KMS-11 (cell line): ENCODE results near the gene TNFSF15.

Experiments used
- H2AFZ ChIP-seq: fragments of 200-600 bp; sonication (generic); 2 replicates; pipeline ENCODE4 v1.6.1; 2016; ENCODE audit warnings: antibody characterized with exemption, mixed run types, low read depth
- H3K27ac ChIP-seq: fragments of 200-600 bp; sonication (generic); 2 replicates; pipeline ENCODE4 v1.6.1; 2016; ENCODE audit warnings: mild to moderate bottlenecking, mixed run types
- H3K27me3 ChIP-seq: fragments of 200-600 bp; sonication (generic); 2 replicates; pipeline ENCODE4 v1.6.1; 2017; ENCODE audit warnings: mild to moderate bottlenecking, low read depth, mixed run types, moderate library complexity; ENCODE audit not compliant: insufficient read depth
- H3K36me3 ChIP-seq: fragments of 200-600 bp; sonication (generic); 2 replicates; pipeline ENCODE4 v1.6.1; 2017; ENCODE audit warnings: mild to moderate bottlenecking, mixed run types; ENCODE audit not compliant: insufficient read depth
- H3K4me1 ChIP-seq: fragments of 200-600 bp; sonication (generic); 2 replicates; pipeline ENCODE4 v1.6.1; 2016; ENCODE audit warnings: mild to moderate bottlenecking, low read depth, mixed run types; ENCODE audit not compliant: poor library complexity, severe bottlenecking
- H3K4me2 ChIP-seq: fragments of 200-600 bp; sonication (generic); 2 replicates; pipeline ENCODE4 v1.7.0; 2016; ENCODE audit warnings: mild to moderate bottlenecking, mixed run types
- H3K4me3 ChIP-seq: fragments of 200-600 bp; sonication (generic); IDR thresholded peaks from 2 replicates; pipeline ENCODE4 v1.6.1; 2017; ENCODE audit warnings: low read depth, low read length, mixed read lengths; ENCODE audit not compliant: insufficient read depth
- H3K79me2 ChIP-seq: fragments of 200-600 bp; sonication (generic); 2 replicates; pipeline ENCODE4 v1.6.1; 2016; ENCODE audit warnings: low read depth, mixed run types; ENCODE audit not compliant: insufficient read depth
- H3K9ac ChIP-seq: fragments of 200-600 bp; sonication (generic); 2 replicates; pipeline ENCODE4 v1.6.1; 2016; ENCODE audit warnings: mild to moderate bottlenecking, mixed run types
- H4K20me1 ChIP-seq: fragments of 200-600 bp; sonication (generic); 2 replicates; pipeline ENCODE4 v1.6.1; 2016; ENCODE audit warnings: mild to moderate bottlenecking, mixed run types; ENCODE audit not compliant: insufficient read depth
- CTCF ChIP-seq: fragments of 200-600 bp; sonication (generic); conservative IDR thresholded peaks from 2 replicates; pipeline ENCODE4 v1.6.1; 2017; ENCODE audit warnings: low read depth, mild to moderate bottlenecking, antibody characterized with exemption, low read length, moderate library complexity, mixed read lengths

TNFSF15 gene

GRCh38 chr9:114824110-114824509, 18.3 kb upstream of the TNFSF15 start:
- Histone ChIP-seq H3K9ac (no peak overlapping the region), H3K27ac (no peak overlapping the region), H3K4me2 (no peak overlapping the region), H3K4me1 (no peaks in the 10 kb centered on the region), H3K4me3 (no peak overlapping the region), H3K27me3 (no peaks in the 10 kb centered on the region), H3K79me2 (no peaks in the 10 kb centered on the region), H2AFZ (no peak overlapping the region), H3K36me3 (no peaks in the 10 kb centered on the region), H4K20me1 (no peaks in the 10 kb centered on the region)
- no peak for TF ChIP-seq CTCF

- Histone ChIP-seq H3K9ac (no peak overlapping the region), H2AFZ (no peak overlapping the region), H4K20me1 (no peaks in the 10 kb centered on the region), H3K36me3 (no peaks in the 10 kb centered on the region), H3K79me2 (no peaks in the 10 kb centered on the region), H3K27me3 (no peaks in the 10 kb centered on the region), H3K4me1 (no peaks in the 10 kb centered on the region), H3K4me2 (no peak overlapping the region), H3K4me3 (no peak overlapping the region), H3K27ac (no peak overlapping the region)
- TF ChIP-seq CTCF = no peak
Observed at GRCh38 chr9:114823441-114823840, 17.6 kb upstream of the TNFSF15 start.

- no peak overlapping the region for H3K9ac ChIP-seq
- H3K4me1 ChIP-seq = no peaks in the 10 kb centered on the region
- no peaks in the 10 kb centered on the region for H3K79me2 ChIP-seq
- H3K36me3 ChIP-seq = no peaks in the 10 kb centered on the region
- TF ChIP-seq CTCF = no peak
- H3K4me2 ChIP-seq = no peak overlapping the region
- no peaks in the 10 kb centered on the region for H3K27me3 ChIP-seq
- no peak overlapping the region for H3K4me3 ChIP-seq
- H3K27ac ChIP-seq = no peak overlapping the region
- H4K20me1 ChIP-seq = no peaks in the 10 kb centered on the region
- H2AFZ ChIP-seq = no peak overlapping the region
Observed at GRCh38 chr9:114822708-114823107, 16.9 kb upstream of the TNFSF15 start.

- no peak for TF ChIP-seq CTCF
- H3K79me2 ChIP-seq = no peaks in the 10 kb centered on the region
- H3K4me3 ChIP-seq = no peak overlapping the region
- H3K4me2 ChIP-seq = no peak overlapping the region
- no peaks in the 10 kb centered on the region for H3K36me3 ChIP-seq
- H2AFZ ChIP-seq = no peak overlapping the region
- no peak overlapping the region for H3K27ac ChIP-seq
- no peak overlapping the region for H3K9ac ChIP-seq
- H4K20me1 ChIP-seq = no peaks in the 10 kb centered on the region
- no peaks in the 10 kb centered on the region for H3K4me1 ChIP-seq
- H3K27me3 ChIP-seq = no peaks in the 10 kb centered on the region
Observed at GRCh38 chr9:114820776-114821501, 15.1 kb upstream of the TNFSF15 start.
